SK-N-SH treated with all-trans-retinoic acid at 6 μM for 48 hours (cell line): Measurements from ENCODE around the gene DCC.

Source experiments
- ATAC-seq: fragments of 200-7000 bp; cut with Tn5 transposase; 3 replicates; pipeline ENCODE4 v1.9.1; 2020; ENCODE audit warnings: mild to moderate bottlenecking, moderate library complexity
- ARNTL ChIP-seq: fragments of 450-650 bp; formaldehyde crosslinking; IDR thresholded peaks from 2 replicates; pipeline ENCODE4 v1.5.0; 2020; ENCODE audit warnings: low read depth, mild to moderate bottlenecking, moderate library complexity, borderline replicate concordance
- BACH2 ChIP-seq: fragments of 250-450 bp; sonication (Bioruptor Pico); IDR thresholded peaks from 2 replicates; pipeline ENCODE4 v1.9.0; 2021; ENCODE audit warnings: mild to moderate bottlenecking, borderline replicate concordance
- CREB5 ChIP-seq: fragments of 250-450 bp; sonication (Bioruptor Pico); IDR thresholded peaks from 2 replicates; pipeline ENCODE4 v1.5.1; 2020; ENCODE audit warnings: low read depth, mild to moderate bottlenecking, moderate library complexity
- CSDC2 ChIP-seq: fragments of 250-450 bp; sonication (Bioruptor Pico); IDR thresholded peaks from 2 replicates; pipeline ENCODE4 v1.5.0; 2020; ENCODE audit warnings: mild to moderate bottlenecking, moderate library complexity
- CSRNP3 ChIP-seq: fragments of 250-450 bp; sonication (Bioruptor Pico); IDR thresholded peaks from 2 replicates; pipeline ENCODE4 v1.5.1; 2021; ENCODE audit warnings: mild to moderate bottlenecking, moderate library complexity
- ESRRG ChIP-seq: fragments of 250-450 bp; sonication (Bioruptor Pico); IDR thresholded peaks from 2 replicates; pipeline ENCODE4 v1.6.1; 2021; ENCODE audit warnings: mild to moderate bottlenecking
- ISL1 ChIP-seq: fragments of 250-450 bp; sonication (Bioruptor Pico); IDR thresholded peaks from 2 replicates; pipeline ENCODE4 v2.1.2; 2022; ENCODE audit warnings: mild to moderate bottlenecking, moderate library complexity
- OSR1 ChIP-seq: fragments of 250-450 bp; sonication (Bioruptor Pico); IDR thresholded peaks from 2 replicates; pipeline ENCODE4 v1.8.0; 2022; ENCODE audit warnings: moderate library complexity, mild to moderate bottlenecking, inconsistent platforms
- PATZ1 ChIP-seq: fragments of 250-450 bp; sonication (Bioruptor Pico); IDR thresholded peaks from 2 replicates; pipeline ENCODE4 v1.8.0; 2020; ENCODE audit warnings: mild to moderate bottlenecking, moderate library complexity, borderline replicate concordance
- POU6F1 ChIP-seq: fragments of 250-450 bp; sonication (Bioruptor Pico); IDR thresholded peaks from 2 replicates; pipeline ENCODE4 v1.8.0; 2021; ENCODE audit warnings: low read depth, mild to moderate bottlenecking, moderate library complexity, borderline replicate concordance
- PPARA ChIP-seq: fragments of 250-450 bp; sonication (Bioruptor Pico); IDR thresholded peaks from 2 replicates; pipeline ENCODE4 v1.5.0; 2020; ENCODE audit warnings: mild to moderate bottlenecking, borderline replicate concordance
- RARB ChIP-seq: fragments of 250-450 bp; sonication (Bioruptor Pico); IDR thresholded peaks from 2 replicates; pipeline ENCODE4 v1.8.0; 2021; ENCODE audit warnings: mild to moderate bottlenecking, moderate library complexity
- SNAI2 ChIP-seq: fragments of 250-450 bp; sonication (Bioruptor Pico); IDR thresholded peaks from 2 replicates; pipeline ENCODE4 v1.5.0; 2020; ENCODE audit warnings: mild to moderate bottlenecking, moderate library complexity
- TCF4 ChIP-seq: fragments of 250-450 bp; sonication (Bioruptor Pico); IDR thresholded peaks from 2 replicates; pipeline ENCODE4 v1.8.0; 2021; ENCODE audit warnings: mild to moderate bottlenecking, moderate library complexity, borderline replicate concordance
- TOX ChIP-seq: fragments of 250-450 bp; sonication (Bioruptor Pico); IDR thresholded peaks from 2 replicates; pipeline ENCODE4 v1.8.0; 2021; ENCODE audit warnings: mild to moderate bottlenecking, moderate library complexity, borderline replicate concordance
- TSHZ2 ChIP-seq: fragments of 250-450 bp; sonication (Bioruptor Pico); IDR thresholded peaks from 2 replicates; pipeline ENCODE4 v1.5.0; 2020; ENCODE audit warnings: mild to moderate bottlenecking, moderate library complexity
- ZC3H10 ChIP-seq: fragments of 250-450 bp; sonication (Bioruptor Pico); IDR thresholded peaks from 2 replicates; pipeline ENCODE4 v1.5.1; 2021; ENCODE audit warnings: mild to moderate bottlenecking, moderate library complexity
- ZFP30 ChIP-seq: fragments of 450-650 bp; formaldehyde crosslinking; IDR thresholded peaks from 2 replicates; pipeline ENCODE4 v1.5.0; 2022; ENCODE audit warnings: mild to moderate bottlenecking, moderate library complexity
- ZNF565 ChIP-seq: fragments of 450-650 bp; formaldehyde crosslinking; conservative IDR thresholded peaks from 2 replicates; pipeline ENCODE4 v1.5.0; 2020; ENCODE audit warnings: low read depth, mild to moderate bottlenecking, moderate library complexity
- ZNF70 ChIP-seq: fragments of 450-650 bp; formaldehyde crosslinking; IDR thresholded peaks from 2 replicates; pipeline ENCODE4 v1.5.0; 2020; ENCODE audit warnings: mild to moderate bottlenecking, moderate library complexity
- ZNF8 ChIP-seq: fragments of 450-650 bp; formaldehyde crosslinking; IDR thresholded peaks from 2 replicates; pipeline ENCODE4 v1.5.0; 2020; ENCODE audit warnings: mild to moderate bottlenecking, moderate library complexity

Gene DCC

GRCh38 chr18:52829876-52830405, 489.9 kb downstream of the DCC start:
- ATAC-seq, result no peak
- TF ChIP-seq CSDC2, result no peak
- TF ChIP-seq ZNF565 (CRISPR knock-in tag), result no peak
- no peak for TF ChIP-seq BACH2 (CRISPR knock-in tag)
- TF ChIP-seq OSR1, result no peak
- TF ChIP-seq PPARA (CRISPR knock-in tag), result no peak
- no peak for TF ChIP-seq ARNTL (CRISPR knock-in tag)
- TF ChIP-seq CREB5 (CRISPR knock-in tag), result no peak
- TF ChIP-seq ZNF8 (CRISPR knock-in tag), result no peak
- no peak for TF ChIP-seq ZC3H10 (CRISPR knock-in tag)
- TF ChIP-seq ISL1, result no peak
- no peak for TF ChIP-seq TSHZ2
- no peak for TF ChIP-seq ESRRG (CRISPR knock-in tag)
- no peak for TF ChIP-seq SNAI2 (CRISPR knock-in tag)
- TF ChIP-seq POU6F1 (CRISPR knock-in tag), result no peak
- no peak for TF ChIP-seq ZNF70 (CRISPR knock-in tag)
- TF ChIP-seq TOX (CRISPR knock-in tag), result no peak
- no peak for TF ChIP-seq ZFP30 (CRISPR knock-in tag)
- no peak for TF ChIP-seq TCF4
- no peak for TF ChIP-seq RARB
- TF ChIP-seq PATZ1 (CRISPR knock-in tag), result no peak

GRCh38 chr18:52844323-52844722, 504.3 kb downstream of the DCC start:
- ATAC-seq, result no peak
- TF ChIP-seq ZNF8 (CRISPR knock-in tag) (no peak), PPARA (CRISPR knock-in tag) (no peak), ZC3H10 (CRISPR knock-in tag) (no peak), BACH2 (CRISPR knock-in tag) (no peak), TCF4 (no peak), CSRNP3 (CRISPR knock-in tag) (no peak), OSR1 (no peak), TSHZ2 (no peak), ZFP30 (CRISPR knock-in tag) (no peak), CSDC2 (no peak), TOX (CRISPR knock-in tag) (no peak), CREB5 (CRISPR knock-in tag) (no peak), SNAI2 (CRISPR knock-in tag) (no peak)
